ENCODE results near the gene KMT5B.
A peak's percentile ranks its signal among the peaks of the same experiment; 100 is the strongest.

Gene KMT5B

DNA sequence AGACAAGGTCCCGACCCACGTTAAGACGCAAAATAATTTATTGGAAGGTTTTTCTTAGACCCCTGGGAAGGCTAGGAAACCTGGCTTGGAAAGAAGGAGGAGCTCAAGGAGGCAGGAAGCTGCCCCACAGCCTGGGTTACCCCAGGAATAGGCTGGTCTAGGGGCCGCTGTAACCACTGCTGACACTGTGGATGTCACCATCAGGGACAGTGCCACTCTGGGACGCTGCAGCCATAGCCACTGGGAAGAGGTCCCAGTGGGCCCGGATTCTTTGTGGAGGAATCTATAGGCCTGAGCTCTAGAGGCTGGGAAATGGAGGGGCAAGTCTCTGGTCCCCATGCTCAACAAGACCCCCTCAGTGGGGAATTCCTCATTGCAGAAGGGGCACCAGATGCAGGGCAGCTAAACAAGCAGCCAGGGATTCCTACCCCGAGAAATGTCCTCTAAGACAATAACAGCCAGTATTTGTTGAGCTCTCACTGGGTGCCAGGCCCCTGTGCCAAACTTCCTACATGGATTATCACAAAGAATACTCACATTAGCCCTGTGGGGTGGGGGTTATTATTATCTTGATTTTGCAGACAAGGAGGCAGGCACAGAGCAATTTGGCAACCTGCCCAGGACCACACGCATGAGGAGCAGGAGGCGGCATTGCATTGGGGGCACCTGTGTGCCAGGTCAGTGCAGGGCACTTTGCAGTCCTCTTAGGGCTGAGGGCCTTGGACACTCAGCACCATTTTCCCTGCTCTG, 72.4 kb downstream of the KMT5B start:
- no peaks in the 10 kb centered on the region for H3K9me3 ChIP-seq (ENCODE audit: control insufficient read depth, insufficient read depth, low read length)
- no peaks in the 10 kb centered on the region for H3K36me3 ChIP-seq (ENCODE audit: insufficient read depth, low read length)
- no peak overlapping the region for H3K9ac ChIP-seq (ENCODE audit: low read depth, low read length)
- no peaks in the 10 kb centered on the region for H3K4me1 ChIP-seq (ENCODE audit: insufficient read depth, low read length)

- Histone ChIP-seq H3K36me3 (ENCODE audit: insufficient read depth, low read length) (no peaks in the 10 kb centered on the region), H3K4me1 (ENCODE audit: insufficient read depth, low read length) (no peaks in the 10 kb centered on the region), H3K9me3 (ENCODE audit: control insufficient read depth, insufficient read depth, low read length) (peaks cover 11% of the 10 kb centered on the region; the same call in 1 of the 2 replicates), H3K9ac (ENCODE audit: low read depth, low read length) (no peak overlapping the region)
These were observed 74.9 kb downstream of the KMT5B start for GRCh38 chr11:68138237-68138636.

DNA sequence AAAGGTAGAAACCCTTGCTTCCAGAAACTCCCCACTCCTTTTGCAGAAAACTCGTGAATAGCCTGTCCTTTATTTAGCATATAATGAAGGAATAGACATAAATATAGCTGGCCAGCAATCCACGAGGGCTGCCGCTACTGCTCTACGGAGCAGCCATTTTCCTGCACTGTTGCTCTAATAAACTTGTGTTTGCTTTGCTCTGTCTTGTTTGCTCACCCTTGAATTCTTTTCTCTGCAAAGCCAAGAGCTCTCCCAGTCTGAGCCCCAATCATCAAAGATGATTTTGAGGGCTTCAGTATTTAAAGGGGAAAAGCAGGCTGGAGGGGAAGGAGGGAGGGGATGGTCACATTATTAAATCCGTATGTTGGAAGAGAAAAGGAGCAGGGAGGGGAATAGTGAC, 75.3 kb downstream of the KMT5B start:
- no peak overlapping the region for H3K9ac ChIP-seq (ENCODE audit: low read depth, low read length)

GRCh38 chr11:68136866-68137265, 76.2 kb downstream of the KMT5B start:
- H3K9ac ChIP-seq (ENCODE audit: low read depth, low read length) = no peak overlapping the region
- H3K9me3 ChIP-seq (ENCODE audit: control insufficient read depth, insufficient read depth, low read length) = peaks cover 14% of the 10 kb centered on the region
- no peaks in the 10 kb centered on the region for H3K4me1 ChIP-seq (ENCODE audit: insufficient read depth, low read length)
- H3K36me3 ChIP-seq (ENCODE audit: insufficient read depth, low read length) = no peaks in the 10 kb centered on the region

More for the DNA sequence above, 75.3 kb downstream of the KMT5B start:
- Histone ChIP-seq H3K9me3 (ENCODE audit: control insufficient read depth, insufficient read depth, low read length) (peaks cover 11% of the 10 kb centered on the region; the same call in 1 of the 2 replicates), H3K4me1 (ENCODE audit: insufficient read depth, low read length) (no peaks in the 10 kb centered on the region), H3K36me3 (ENCODE audit: insufficient read depth, low read length) (no peaks in the 10 kb centered on the region)

GRCh38 chr11:68135161-68135560, 77.9 kb downstream of the KMT5B start:
- Histone ChIP-seq H3K36me3 (ENCODE audit: insufficient read depth, low read length) (no peaks in the 10 kb centered on the region), H3K9me3 (ENCODE audit: control insufficient read depth, insufficient read depth, low read length) (peaks cover 18% of the 10 kb centered on the region), H3K4me1 (ENCODE audit: insufficient read depth, low read length) (no peaks in the 10 kb centered on the region), H3K9ac (ENCODE audit: low read depth, low read length) (no peak overlapping the region)

DNA sequence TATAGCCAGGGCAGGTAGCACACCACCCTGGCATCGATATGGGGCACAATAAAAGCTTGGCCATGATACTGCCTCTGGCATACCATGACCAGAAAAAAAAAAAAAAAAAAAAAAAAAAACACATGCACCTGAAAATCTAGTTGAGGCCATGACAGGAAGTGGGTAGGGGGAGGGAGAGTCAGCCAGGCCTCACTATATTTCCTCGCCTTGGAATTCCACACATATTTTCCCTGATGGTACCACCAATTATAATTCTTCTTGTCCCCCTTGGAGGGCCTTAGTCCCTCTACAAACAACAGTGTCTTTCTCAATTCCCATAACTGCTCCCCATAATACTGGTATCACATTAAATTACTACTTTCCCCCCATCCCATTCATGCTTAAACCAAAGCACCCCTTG, 79.3 kb downstream of the KMT5B start:
- Histone ChIP-seq H3K36me3 (ENCODE audit: insufficient read depth, low read length) (no peaks in the 10 kb centered on the region), H3K4me1 (ENCODE audit: insufficient read depth, low read length) (peaks cover 7% of the 10 kb centered on the region), H3K9me3 (ENCODE audit: control insufficient read depth, insufficient read depth, low read length) (peaks cover 18% of the 10 kb centered on the region), H3K9ac (ENCODE audit: low read depth, low read length) (no peak overlapping the region)

- Histone ChIP-seq H3K36me3 (ENCODE audit: insufficient read depth, low read length) (no peaks in the 10 kb centered on the region), H3K4me1 (ENCODE audit: insufficient read depth, low read length) (peaks cover 30% of the 10 kb centered on the region), H3K9me3 (ENCODE audit: control insufficient read depth, insufficient read depth, low read length) (peaks cover 16% of the 10 kb centered on the region)
These were observed 83.0 kb downstream of the KMT5B start for GRCh38 chr11:68130121-68130520.

GRCh38 chr11:68128682-68129327, 84.3 kb downstream of the KMT5B start:
- H3K36me3 ChIP-seq (ENCODE audit: insufficient read depth, low read length) = no peaks in the 10 kb centered on the region
- peaks cover 12% of the 10 kb centered on the region; the same call in 1 of the 2 replicates for H3K9me3 ChIP-seq (ENCODE audit: control insufficient read depth, insufficient read depth, low read length)
- H3K9ac ChIP-seq (ENCODE audit: low read depth, low read length) = peak overlapping the region; percentile 48
- H3K4me1 ChIP-seq (ENCODE audit: insufficient read depth, low read length) = peaks cover 41% of the 10 kb centered on the region

More at GRCh38 chr11:68130121-68130520, 83.0 kb downstream of the KMT5B start:
- H3K9ac ChIP-seq (ENCODE audit: low read depth, low read length) = no peak overlapping the region

- Histone ChIP-seq H3K36me3 (ENCODE audit: insufficient read depth, low read length) (no peaks in the 10 kb centered on the region), H3K9me3 (ENCODE audit: control insufficient read depth, insufficient read depth, low read length) (peaks cover 7% of the 10 kb centered on the region; the same call in 1 of the 2 replicates), H3K4me1 (ENCODE audit: insufficient read depth, low read length) (peaks cover 44% of the 10 kb centered on the region), H3K9ac (ENCODE audit: low read depth, low read length) (peak overlapping the region; percentile 48)
These were observed 85.1 kb downstream of the KMT5B start for GRCh38 chr11:68127714-68128681.

DNA sequence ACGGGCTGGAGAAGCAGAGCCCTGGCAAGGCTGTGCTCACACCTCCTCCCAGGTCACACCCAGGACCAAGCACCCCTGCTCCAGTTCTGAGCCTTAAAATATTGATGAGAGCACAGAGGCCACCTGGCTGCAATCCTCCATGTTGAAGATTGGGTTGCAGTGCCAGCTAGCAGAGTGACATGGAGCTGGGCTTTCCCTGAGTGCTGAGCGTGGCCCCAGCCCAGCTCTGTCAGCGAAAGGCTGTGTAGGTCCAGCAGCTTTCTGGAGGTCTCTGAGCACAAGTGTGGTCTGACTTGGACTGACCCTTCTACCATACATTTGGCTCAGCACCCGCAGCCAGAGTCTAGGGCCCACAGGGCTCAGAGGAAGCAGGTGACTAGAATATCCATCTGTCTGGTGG, 87.9 kb downstream of the KMT5B start:
- H3K4me1 ChIP-seq (ENCODE audit: insufficient read depth, low read length) = peaks cover 47% of the 10 kb centered on the region
- H3K9ac ChIP-seq (ENCODE audit: low read depth, low read length) = no peak overlapping the region
- no peaks in the 10 kb centered on the region for H3K9me3 ChIP-seq (ENCODE audit: control insufficient read depth, insufficient read depth, low read length)
- H3K36me3 ChIP-seq (ENCODE audit: insufficient read depth, low read length) = no peaks in the 10 kb centered on the region

GRCh38 chr11:68122936-68123539, 90.1 kb downstream of the KMT5B start:
- peaks cover 50% of the 10 kb centered on the region for H3K4me1 ChIP-seq (ENCODE audit: insufficient read depth, low read length)
- no peaks in the 10 kb centered on the region for H3K36me3 ChIP-seq (ENCODE audit: insufficient read depth, low read length)
- H3K9ac ChIP-seq (ENCODE audit: low read depth, low read length) = 0 out of 2 replicates have a peak overlapping the region, but pooled peaks have one; percentile 1
- no peaks in the 10 kb centered on the region for H3K9me3 ChIP-seq (ENCODE audit: control insufficient read depth, insufficient read depth, low read length)

DNA sequence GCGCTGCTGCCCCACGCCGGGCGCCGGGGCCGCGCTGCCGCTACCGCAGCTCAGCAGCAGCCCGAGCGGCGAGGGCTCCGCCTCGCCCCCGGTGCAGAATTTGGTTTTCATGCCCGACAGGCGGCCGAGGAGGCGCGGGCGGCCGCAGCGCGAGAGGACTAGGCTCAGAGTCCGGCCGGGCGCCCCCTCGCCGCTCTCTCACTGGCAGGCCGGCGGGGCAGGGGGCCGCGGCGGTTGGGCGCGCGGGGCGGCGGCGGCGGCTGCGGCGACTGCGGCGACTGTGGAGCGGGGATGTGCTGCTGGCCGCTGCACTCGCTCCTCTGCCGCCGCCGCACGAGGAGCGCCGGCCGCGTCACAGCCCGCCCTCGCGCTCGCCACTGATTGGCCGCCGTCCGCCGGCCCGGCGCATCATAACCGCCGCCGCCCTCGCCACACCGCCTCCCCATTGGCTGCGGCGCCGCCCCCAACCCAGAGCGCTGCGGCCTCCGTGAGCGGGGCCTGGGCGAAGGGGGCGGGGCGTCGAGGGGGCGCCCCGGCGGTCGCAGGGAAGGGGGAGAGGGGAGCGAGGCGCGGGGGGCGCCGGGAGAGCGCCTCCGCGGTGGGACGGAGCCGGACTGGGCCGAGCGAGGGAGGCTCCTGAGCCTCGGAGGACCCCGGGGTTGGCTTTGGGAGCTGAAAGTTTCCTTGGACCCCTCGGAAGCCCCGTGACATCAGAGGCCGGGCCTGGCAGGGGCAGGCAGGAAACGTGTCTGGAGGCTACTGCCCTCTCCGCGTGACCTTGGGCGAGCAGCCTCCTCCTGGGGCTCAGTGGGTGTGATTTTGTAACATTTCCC, 91.8 kb downstream of the KMT5B start, which contains the start of gene CHKA:
CHKA (minus strand) TSS at position 322 of the 833 bp plus-strand sequence; CDS start at position 111, 211 bp downstream.
- Histone ChIP-seq H3K36me3 (ENCODE audit: insufficient read depth, low read length) (no peaks in the 10 kb centered on the region), H3K9ac (ENCODE audit: low read depth, low read length) (peak within 1 kb of the TSS; percentile 83), H3K9me3 (ENCODE audit: control insufficient read depth, insufficient read depth, low read length) (no peaks in the 10 kb centered on the region), H3K4me1 (ENCODE audit: insufficient read depth, low read length) (peaks cover 39% of the 10 kb centered on the region)
